ENCODE results near the gene ABTB2.

The ABTB2 gene

GRCh38 chr11:34105079-34105956, 252.5 kb downstream of the ABTB2 start, which contains the start of gene NAT10:
Gene NAT10, plus strand, starts transcription at chr11:34105629. Its CDS starts 2,597 bp downstream, at chr11:34108226.
- peak; percentile 96 for DNase-seq (ENCODE audit: low read depth)

GRCh38 chr11:34104680-34105078, 253.1 kb downstream of the ABTB2 start:
- no peak for DNase-seq (ENCODE audit: low read depth)
